ENCODE results near the gene TTC17. TPM values are rescaled to one million over a fixed set of nuclear protein-coding genes. Genes with fewer than 3 reads are reported as not detected.
A peak's percentile ranks its signal among the peaks of the same experiment; 100 is the strongest.

The TTC17 gene
- total RNA-seq, 4 donors from 2014 or later, result 65.8 to 280 (median 106) TPM

DNA sequence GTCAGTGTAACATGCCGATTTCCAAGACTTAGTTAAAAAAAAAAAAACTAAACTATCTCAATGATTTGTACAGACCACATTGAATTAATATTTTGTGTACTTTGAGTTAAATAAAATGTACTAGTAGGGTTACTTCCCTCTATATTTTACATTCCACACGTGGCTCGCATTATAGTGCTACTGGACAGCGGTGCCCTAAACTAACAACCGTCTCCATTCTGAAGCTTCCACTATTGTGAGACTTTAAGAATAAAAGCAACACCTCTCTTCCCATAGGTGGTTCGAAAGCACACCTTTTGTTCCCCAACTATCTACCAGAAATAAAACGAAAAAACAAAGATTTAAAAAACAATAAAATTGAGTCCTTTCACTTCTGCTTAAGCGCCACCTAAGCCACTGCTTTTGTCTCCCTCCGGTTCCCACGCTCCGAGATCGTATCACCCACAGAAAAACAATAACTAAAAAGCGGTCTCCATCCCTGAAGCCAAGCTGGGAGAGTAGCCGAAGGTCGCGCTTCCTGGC is 380 bp upstream of the TTC17 start:
- no peak for TF ChIP-seq POLR2A (IDR thresholded peaks at IDR 0.05)
- TF ChIP-seq POLR2AphosphoS5 (IDR thresholded peaks at IDR 0.05), result no peak
- TF ChIP-seq EP300 (IDR thresholded peaks at IDR 0.05), result no peak
- TF ChIP-seq, protein P1, sequence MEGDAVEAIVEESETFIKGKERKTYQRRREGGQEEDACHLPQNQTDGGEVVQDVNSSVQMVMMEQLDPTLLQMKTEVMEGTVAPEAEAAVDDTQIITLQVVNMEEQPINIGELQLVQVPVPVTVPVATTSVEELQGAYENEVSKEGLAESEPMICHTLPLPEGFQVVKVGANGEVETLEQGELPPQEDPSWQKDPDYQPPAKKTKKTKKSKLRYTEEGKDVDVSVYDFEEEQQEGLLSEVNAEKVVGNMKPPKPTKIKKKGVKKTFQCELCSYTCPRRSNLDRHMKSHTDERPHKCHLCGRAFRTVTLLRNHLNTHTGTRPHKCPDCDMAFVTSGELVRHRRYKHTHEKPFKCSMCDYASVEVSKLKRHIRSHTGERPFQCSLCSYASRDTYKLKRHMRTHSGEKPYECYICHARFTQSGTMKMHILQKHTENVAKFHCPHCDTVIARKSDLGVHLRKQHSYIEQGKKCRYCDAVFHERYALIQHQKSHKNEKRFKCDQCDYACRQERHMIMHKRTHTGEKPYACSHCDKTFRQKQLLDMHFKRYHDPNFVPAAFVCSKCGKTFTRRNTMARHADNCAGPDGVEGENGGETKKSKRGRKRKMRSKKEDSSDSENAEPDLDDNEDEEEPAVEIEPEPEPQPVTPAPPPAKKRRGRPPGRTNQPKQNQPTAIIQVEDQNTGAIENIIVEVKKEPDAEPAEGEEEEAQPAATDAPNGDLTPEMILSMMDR (IDR thresholded peaks at IDR 0.05), result no peak
- WGBS, result 3% methylated on average over 16 of the region's 16 CpGs

DNA sequence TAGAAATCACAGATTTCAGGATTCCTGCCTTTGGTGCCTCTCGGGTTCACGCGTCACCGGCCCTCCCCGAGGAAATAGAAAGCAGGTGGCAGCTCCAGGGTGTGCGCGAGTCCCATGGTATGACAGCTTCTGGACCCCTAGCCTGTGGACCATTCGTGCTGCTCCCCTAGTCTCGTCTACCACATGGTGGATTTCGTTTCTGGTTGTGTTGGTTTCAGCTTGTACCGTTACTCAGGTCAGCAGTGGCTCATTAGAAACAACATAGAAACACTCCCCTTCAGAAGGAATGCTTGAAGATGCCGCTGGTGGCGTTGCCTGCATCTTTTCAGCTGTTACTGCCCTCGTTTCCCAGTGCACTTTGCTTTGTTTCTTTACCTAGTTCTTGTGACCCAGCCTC is 700 bp downstream of the TTC17 start:
- no peaks in the 10 kb centered on the region for H3K36me3 ChIP-seq
- no peaks in the 10 kb centered on the region for H3K9me3 ChIP-seq
- peaks cover 23% of the 10 kb centered on the region for H3K4me1 ChIP-seq
- peak overlapping the region; percentile 99 for H3K4me3 ChIP-seq
- H3K27ac ChIP-seq, result peak overlapping the region; percentile 93
- under 1% methylated on average over 14 of the region's 14 CpGs for WGBS
- H3K27me3 ChIP-seq, result no peaks in the 10 kb centered on the region
- TF ChIP-seq EP300 (IDR thresholded peaks at IDR 0.05) (no peak), POLR2AphosphoS5 (IDR thresholded peaks at IDR 0.05) (no peak), POLR2A (IDR thresholded peaks at IDR 0.05) (no peak)
- TF ChIP-seq, protein P1 (IDR thresholded peaks at IDR 0.05), result no peak
- DNase-seq (ENCODE audit: low spot score in 2 of 2), result no peak

More for the DNA sequence above, 380 bp upstream of the TTC17 start:
- Histone ChIP-seq H3K36me3 (no peaks in the 10 kb centered on the region), H3K27me3 (no peaks in the 10 kb centered on the region), H3K27ac (peak overlapping the region; percentile 93), H3K4me1 (peaks cover 23% of the 10 kb centered on the region), H3K4me3 (peak overlapping the region; percentile 99), H3K9me3 (no peaks in the 10 kb centered on the region)
- no peak for DNase-seq (ENCODE audit: low spot score in 2 of 2)

GRCh38 chr11:43360361-43361032 is 1.8 kb downstream of the TTC17 start:
- WGBS, result 31% methylated on average over 1 of the region's 1 CpG
- TF ChIP-seq POLR2AphosphoS5 (IDR thresholded peaks at IDR 0.05) (no peak), POLR2A (IDR thresholded peaks at IDR 0.05) (no peak), EP300 (IDR thresholded peaks at IDR 0.05) (no peak)
- TF ChIP-seq, protein P1 (IDR thresholded peaks at IDR 0.05), result no peak
- Histone ChIP-seq H3K9me3 (no peaks in the 10 kb centered on the region), H3K4me3 (peak overlapping the region; percentile 99), H3K36me3 (peaks cover 3% of the 10 kb centered on the region), H3K27me3 (no peaks in the 10 kb centered on the region), H3K27ac (no peak overlapping the region), H3K4me1 (peaks cover 23% of the 10 kb centered on the region)
- no peak for DNase-seq (ENCODE audit: low spot score in 2 of 2)

DNA sequence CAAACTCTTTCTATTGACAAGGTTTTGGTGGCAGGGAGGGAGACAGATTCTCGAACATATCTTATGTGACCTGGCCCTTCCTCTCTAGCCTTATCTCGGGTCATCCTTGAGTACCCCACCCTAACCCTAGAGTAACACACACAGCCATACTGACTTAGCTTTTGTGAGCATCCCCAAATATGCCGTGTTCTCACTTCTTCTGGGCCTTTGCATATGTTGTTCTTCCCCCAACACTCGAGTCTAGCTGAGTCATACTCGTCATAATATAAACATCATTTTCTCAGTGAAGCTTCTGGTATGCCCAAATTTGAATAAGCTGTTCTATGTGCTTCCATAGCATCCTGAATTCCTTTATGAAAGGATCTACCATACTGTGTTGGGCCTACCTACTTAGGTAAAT is 8.0 kb downstream of the TTC17 start:
- Histone ChIP-seq H3K27ac (no peak overlapping the region), H3K27me3 (no peaks in the 10 kb centered on the region), H3K4me3 (no peak overlapping the region), H3K36me3 (peaks cover 9% of the 10 kb centered on the region), H3K9me3 (no peaks in the 10 kb centered on the region), H3K4me1 (peaks cover 7% of the 10 kb centered on the region)
- 80% methylated on average over 5 of the region's 5 CpGs for WGBS
- no peak for DNase-seq (ENCODE audit: low spot score in 2 of 2)
- TF ChIP-seq EP300 (IDR thresholded peaks at IDR 0.05) (no peak), POLR2A (IDR thresholded peaks at IDR 0.05) (no peak)
- TF ChIP-seq, protein P1 (IDR thresholded peaks at IDR 0.05), result no peak

- Histone ChIP-seq H3K4me3 (no peak overlapping the region), H3K36me3 (peaks cover 11% of the 10 kb centered on the region), H3K9me3 (no peaks in the 10 kb centered on the region), H3K27me3 (no peaks in the 10 kb centered on the region), H3K27ac (no peak overlapping the region), H3K4me1 (peaks cover 7% of the 10 kb centered on the region)
- no peak for TF ChIP-seq POLR2AphosphoS5 (IDR thresholded peaks at IDR 0.05)
- TF ChIP-seq POLR2A (IDR thresholded peaks at IDR 0.05), result no peak
- TF ChIP-seq, protein P1 (IDR thresholded peaks at IDR 0.05), result no peak
- no peak for TF ChIP-seq EP300 (IDR thresholded peaks at IDR 0.05)
- 71% methylated on average over 7 of the region's 7 CpGs for WGBS
- DNase-seq (ENCODE audit: low spot score in 2 of 2), result no peak
Measured at GRCh38 chr11:43367382-43368178, 8.9 kb downstream of the TTC17 start.
